GM21360 (cell line): Measurements from ENCODE around the gene TMEM248.
"Not testable (repeated sequence)": the region's sequence is repeated elsewhere in the genome, so short reads cannot be mapped to it uniquely, and the experiment has no call there.

Experiments used
- ATAC-seq: cut with Tn5 transposase; IDR thresholded peaks from one replicate; pipeline ENCODE4 v1.9.1; 2021; ENCODE audit warnings: mild to moderate bottlenecking, moderate library complexity; ENCODE audit not compliant: unreplicated experiment

The TMEM248 gene

GRCh38 chr7:66995050-66995776 lies 74.2 kb downstream of the TMEM248 start, which contains the start of gene SBDS:
SBDS (minus strand) TSS chr7:66995586; CDS start chr7:66995417, 169 bp downstream.
- ATAC-seq, result peak; percentile 63

GRCh38 chr7:66996444-66997191 lies 75.6 kb downstream of the TMEM248 start, which contains the start of gene TYW1:
TYW1 (plus strand) TSS chr7:66996833; CDS start chr7:66996979, 146 bp downstream.
- ATAC-seq, result peak; percentile 82

- ATAC-seq, result not testable (repeated sequence)
Observed at GRCh38 chr7:67000601-67001258, 79.7 kb downstream of the TMEM248 start.

- not testable (repeated sequence) for ATAC-seq
Observed at GRCh38 chr7:67004145-67004544, 83.1 kb downstream of the TMEM248 start.

- no peak for ATAC-seq
Observed at GRCh38 chr7:67006965-67007364, 85.9 kb downstream of the TMEM248 start.
